IPS-15b (cell line): ENCODE data around the gene HSD17B14.

Experiments used
- H3K27me3 ChIP-seq: one replicate; pipeline ENCODE4 v1.6.1; 2013; ENCODE audit warnings: low read length; ENCODE audit not compliant: control insufficient read depth, insufficient read depth
- H3K36me3 ChIP-seq: one replicate; pipeline ENCODE4 v1.6.1; 2013; ENCODE audit warnings: low read length; ENCODE audit not compliant: control insufficient read depth, insufficient read depth
- H3K4me1 ChIP-seq: one replicate; pipeline ENCODE4 v1.6.1; 2013; ENCODE audit warnings: mild to moderate bottlenecking, low read length; ENCODE audit not compliant: control insufficient read depth, insufficient read depth
- H3K4me3 ChIP-seq: one replicate; pipeline ENCODE4 v1.5.1; 2013; ENCODE audit warnings: low read depth, low read length
- H3K9ac ChIP-seq: one replicate; pipeline ENCODE4 v1.6.1; 2013; ENCODE audit warnings: low read depth, mild to moderate bottlenecking, low read length
- H3K9me3 ChIP-seq: one replicate; pipeline ENCODE4 v1.6.1; 2013; ENCODE audit warnings: mild to moderate bottlenecking, low read length; ENCODE audit not compliant: control insufficient read depth, insufficient read depth

The HSD17B14 gene

GRCh38 chr19:48805452-48805851 is 30.8 kb downstream of the HSD17B14 start:
- Histone ChIP-seq H3K9me3 (no peaks in the 10 kb centered on the region), H3K9ac (no peak overlapping the region), H3K4me1 (peaks cover 11% of the 10 kb centered on the region), H3K36me3 (no peaks in the 10 kb centered on the region), H3K27me3 (peaks cover 4% of the 10 kb centered on the region), H3K4me3 (no peak overlapping the region)

GRCh38 chr19:48804496-48804895 is 31.8 kb downstream of the HSD17B14 start:
- Histone ChIP-seq H3K4me1 (peaks cover 8% of the 10 kb centered on the region), H3K9ac (no peak overlapping the region), H3K9me3 (no peaks in the 10 kb centered on the region), H3K27me3 (no peaks in the 10 kb centered on the region), H3K36me3 (no peaks in the 10 kb centered on the region), H3K4me3 (no peak overlapping the region)

- no peak overlapping the region for H3K9ac ChIP-seq
- peaks cover 8% of the 10 kb centered on the region for H3K4me1 ChIP-seq
- H3K4me3 ChIP-seq, result no peak overlapping the region
- H3K27me3 ChIP-seq, result no peaks in the 10 kb centered on the region
- no peaks in the 10 kb centered on the region for H3K9me3 ChIP-seq
- no peaks in the 10 kb centered on the region for H3K36me3 ChIP-seq
Observed at GRCh38 chr19:48802623-48803022, 33.7 kb downstream of the HSD17B14 start.

- Histone ChIP-seq H3K36me3 (peaks cover 7% of the 10 kb centered on the region), H3K9ac (peak overlapping the region; percentile 9), H3K9me3 (no peaks in the 10 kb centered on the region), H3K27me3 (no peaks in the 10 kb centered on the region), H3K4me1 (peaks cover 3% of the 10 kb centered on the region), H3K4me3 (no peak overlapping the region)
Observed at GRCh38 chr19:48799358-48800300, 36.7 kb downstream of the HSD17B14 start.

GRCh38 chr19:48798937-48799336 is 37.4 kb downstream of the HSD17B14 start:
- Histone ChIP-seq H3K9me3 (no peaks in the 10 kb centered on the region), H3K4me1 (peaks cover 3% of the 10 kb centered on the region), H3K27me3 (no peaks in the 10 kb centered on the region), H3K36me3 (peaks cover 7% of the 10 kb centered on the region), H3K4me3 (no peak overlapping the region), H3K9ac (no peak overlapping the region)

- Histone ChIP-seq H3K4me1 (peaks cover 3% of the 10 kb centered on the region), H3K9me3 (no peaks in the 10 kb centered on the region), H3K36me3 (peaks cover 7% of the 10 kb centered on the region), H3K27me3 (no peaks in the 10 kb centered on the region), H3K4me3 (no peak overlapping the region), H3K9ac (no peak overlapping the region)
Observed at GRCh38 chr19:48797103-48797502, 39.2 kb downstream of the HSD17B14 start.

- H3K9ac ChIP-seq, result no peak overlapping the region
Observed at GRCh38 chr19:48796298-48797083, 39.8 kb downstream of the HSD17B14 start.

GRCh38 chr19:48795685-48796070 is 40.6 kb downstream of the HSD17B14 start:
- H3K27me3 ChIP-seq, result no peaks in the 10 kb centered on the region
- H3K9ac ChIP-seq, result no peak overlapping the region
- peaks cover 3% of the 10 kb centered on the region for H3K4me1 ChIP-seq
- peaks cover 7% of the 10 kb centered on the region for H3K36me3 ChIP-seq
- H3K9me3 ChIP-seq, result no peaks in the 10 kb centered on the region
- H3K4me3 ChIP-seq, result no peak overlapping the region

More at GRCh38 chr19:48796298-48797083, 39.8 kb downstream of the HSD17B14 start:
- no peaks in the 10 kb centered on the region for H3K27me3 ChIP-seq
- peaks cover 3% of the 10 kb centered on the region for H3K4me1 ChIP-seq
- peaks cover 7% of the 10 kb centered on the region for H3K36me3 ChIP-seq
- no peak overlapping the region for H3K4me3 ChIP-seq
- no peaks in the 10 kb centered on the region for H3K9me3 ChIP-seq

GRCh38 chr19:48795055-48795684 is 41.1 kb downstream of the HSD17B14 start:
- H3K4me3 ChIP-seq, result peak overlapping the region; percentile 94
- H3K36me3 ChIP-seq, result peaks cover 7% of the 10 kb centered on the region
- H3K4me1 ChIP-seq, result peaks cover 3% of the 10 kb centered on the region
- H3K27me3 ChIP-seq, result no peaks in the 10 kb centered on the region
- no peaks in the 10 kb centered on the region for H3K9me3 ChIP-seq
- peak overlapping the region; percentile 71 for H3K9ac ChIP-seq

GRCh38 chr19:48794291-48794690 is 42.0 kb downstream of the HSD17B14 start:
- peaks cover 7% of the 10 kb centered on the region for H3K36me3 ChIP-seq
- H3K9ac ChIP-seq, result no peak overlapping the region
- peaks cover 2% of the 10 kb centered on the region for H3K4me1 ChIP-seq
- H3K4me3 ChIP-seq, result no peak overlapping the region
- no peaks in the 10 kb centered on the region for H3K27me3 ChIP-seq
- H3K9me3 ChIP-seq, result no peaks in the 10 kb centered on the region

- Histone ChIP-seq H3K36me3 (peaks cover 7% of the 10 kb centered on the region), H3K27me3 (no peaks in the 10 kb centered on the region), H3K4me1 (no peaks in the 10 kb centered on the region), H3K9me3 (no peaks in the 10 kb centered on the region), H3K9ac (peak overlapping the region; percentile 3), H3K4me3 (no peak overlapping the region)
Observed at GRCh38 chr19:48793271-48793670, 43.0 kb downstream of the HSD17B14 start.
